ENCODE data around the gene THEM4.
A peak's percentile ranks its signal among the peaks of the same experiment; 100 is the strongest.
"Not testable (repeated sequence)": the region's sequence is repeated elsewhere in the genome, so short reads cannot be mapped to it uniquely, and the experiment has no call there.

Gene THEM4

GRCh38 chr1:151858030-151858746 is 51.1 kb downstream of the THEM4 start:
- DNase-seq: no peak

- no peak for DNase-seq
These were observed 53.4 kb downstream of the THEM4 start for GRCh38 chr1:151855933-151856332.

- DNase-seq: not testable (repeated sequence)
These were observed 53.8 kb downstream of the THEM4 start for GRCh38 chr1:151855516-151855915.

- no peak for DNase-seq
These were observed 54.7 kb downstream of the THEM4 start for GRCh38 chr1:151854658-151855057.

- no peak for DNase-seq
These were observed 55.8 kb downstream of the THEM4 start, which contains the start of gene THEM5 for GRCh38 chr1:151853411-151853943. THEM5 (minus strand) TSS chr1:151853712; CDS start chr1:151853565, 147 bp downstream.

GRCh38 chr1:151852733-151853132 is 56.6 kb downstream of the THEM4 start:
- DNase-seq: no peak

- DNase-seq: no peak
These were observed 57.4 kb downstream of the THEM4 start for GRCh38 chr1:151851886-151852285.

- no peak for DNase-seq
These were observed 59.4 kb downstream of the THEM4 start for GRCh38 chr1:151849871-151850270.

- DNase-seq: peak; percentile 14
These were observed 60.2 kb downstream of the THEM4 start for GRCh38 chr1:151849126-151849525.

GRCh38 chr1:151847867-151848596 is 61.3 kb downstream of the THEM4 start:
- DNase-seq: peak; percentile 24

- DNase-seq: peak; percentile 36
These were observed 62.5 kb downstream of the THEM4 start for GRCh38 chr1:151846686-151847237.

- DNase-seq: peak; percentile 47
These were observed 63.2 kb downstream of the THEM4 start for GRCh38 chr1:151846062-151846568.

- no peak for DNase-seq
These were observed 65.9 kb downstream of the THEM4 start for GRCh38 chr1:151843398-151843797.

- no peak for DNase-seq
These were observed 68.2 kb downstream of the THEM4 start for GRCh38 chr1:151841141-151841540.

GRCh38 chr1:151840421-151840820 is 68.9 kb downstream of the THEM4 start:
- no peak for DNase-seq

- DNase-seq: peak; percentile 80
These were observed 69.6 kb downstream of the THEM4 start, which contains the start of gene C2CD4D for GRCh38 chr1:151839457-151840403. C2CD4D (minus strand) TSS chr1:151839820; CDS start chr1:151838989, 831 bp downstream.

GRCh38 chr1:151839082-151839412 is 70.3 kb downstream of the THEM4 start:
- DNase-seq: no peak

- DNase-seq: peak; percentile 63
These were observed 70.9 kb downstream of the THEM4 start for GRCh38 chr1:151838222-151839081.

- DNase-seq: no peak
These were observed 71.5 kb downstream of the THEM4 start for GRCh38 chr1:151837884-151838221.

- peak; percentile 57 for DNase-seq
These were observed 72.1 kb downstream of the THEM4 start for GRCh38 chr1:151837197-151837596.

GRCh38 chr1:151835596-151835995 is 73.7 kb downstream of the THEM4 start:
- no peak for DNase-seq
